Stimulated activated naive CD4-positive, alpha-beta T cell (primary cell): ENCODE measurements around the gene EDEM1.
A peak's percentile ranks its signal among the peaks of the same experiment; 100 is the strongest.
"Not testable (repeated sequence)": the region's sequence is repeated elsewhere in the genome, so short reads cannot be mapped to it uniquely, and the experiment has no call there.

Source experiments
- DNase-seq, 6 experiments: peaks; one replicate each; lab custom pipeline; 2025; lab: John Stamatoyannopoulos, UW

Gene EDEM1

DNA sequence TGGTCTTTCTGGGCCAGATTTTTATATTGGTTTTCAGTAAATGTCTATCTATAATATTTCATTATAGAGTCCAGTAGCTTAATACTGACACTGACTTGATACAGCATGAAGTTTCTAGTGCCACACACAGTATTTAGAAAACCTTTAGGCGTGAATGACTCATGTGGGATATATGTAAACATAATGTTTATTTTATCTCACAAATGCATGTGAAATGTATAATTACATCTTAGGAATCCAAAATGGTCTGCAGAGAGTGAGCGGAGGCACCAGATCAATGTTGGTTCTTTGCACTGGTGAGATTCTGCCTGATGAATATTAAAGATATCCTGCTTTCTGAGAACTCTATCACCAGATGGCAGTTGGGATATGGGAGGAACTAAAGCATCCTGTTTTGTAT lies 8.5 kb upstream of the EDEM1 start:
- DNase-seq = not testable (repeated sequence)

DNA sequence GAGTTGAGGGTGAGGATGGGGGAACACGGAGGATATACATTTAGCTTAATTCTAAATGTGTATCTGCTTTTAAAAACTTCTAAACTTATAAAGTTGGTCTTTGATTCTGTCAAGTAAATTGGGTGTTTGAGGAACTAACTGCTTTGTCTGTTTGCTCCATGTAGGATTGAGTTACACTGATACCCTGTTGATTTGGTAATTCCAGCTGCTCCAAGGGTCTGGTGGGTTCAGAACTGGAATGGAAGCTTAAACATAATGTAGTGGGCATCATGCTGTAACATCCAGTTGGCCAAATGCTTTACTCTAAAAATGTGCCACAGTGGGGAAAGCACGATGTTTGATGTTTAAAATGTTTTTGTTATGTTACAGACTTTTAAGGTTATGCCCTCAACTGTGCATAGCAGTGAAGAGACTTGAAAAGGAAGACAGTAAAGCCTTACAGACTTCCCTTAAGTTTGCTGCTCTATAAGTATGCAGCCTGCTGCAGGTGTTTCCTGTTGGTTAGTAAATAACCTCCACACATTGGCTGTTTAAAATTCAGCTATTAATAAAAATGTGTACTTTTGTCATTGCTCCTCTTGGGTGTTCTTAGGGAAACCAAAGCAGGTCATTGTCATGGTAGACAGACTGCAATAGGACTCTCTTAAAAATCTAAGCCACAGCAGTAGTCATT lies 5.9 kb upstream of the EDEM1 start:
- DNase-seq = peak in 1 of 6 experiments; percentile 10

DNA sequence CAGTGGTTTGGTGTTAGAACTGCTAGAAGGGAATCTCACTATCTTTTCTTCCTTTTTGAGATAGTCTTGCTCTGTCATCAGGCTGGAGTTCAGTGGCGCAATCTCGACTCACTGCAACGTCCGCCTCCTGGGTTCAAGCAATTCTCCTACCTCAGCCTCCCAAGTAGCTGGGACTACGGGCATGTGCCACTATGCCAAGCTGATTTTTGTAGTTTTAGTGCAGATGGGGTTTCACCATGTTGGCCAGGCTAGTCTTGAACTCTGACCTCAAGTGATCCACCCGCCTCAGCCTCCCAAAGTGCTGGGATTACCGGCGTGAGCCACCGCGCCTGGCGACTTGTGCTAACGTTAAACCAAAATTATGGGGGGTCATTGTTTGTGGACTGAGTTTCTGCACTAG lies 3.8 kb upstream of the EDEM1 start:
- not testable (repeated sequence) for DNase-seq

DNA sequence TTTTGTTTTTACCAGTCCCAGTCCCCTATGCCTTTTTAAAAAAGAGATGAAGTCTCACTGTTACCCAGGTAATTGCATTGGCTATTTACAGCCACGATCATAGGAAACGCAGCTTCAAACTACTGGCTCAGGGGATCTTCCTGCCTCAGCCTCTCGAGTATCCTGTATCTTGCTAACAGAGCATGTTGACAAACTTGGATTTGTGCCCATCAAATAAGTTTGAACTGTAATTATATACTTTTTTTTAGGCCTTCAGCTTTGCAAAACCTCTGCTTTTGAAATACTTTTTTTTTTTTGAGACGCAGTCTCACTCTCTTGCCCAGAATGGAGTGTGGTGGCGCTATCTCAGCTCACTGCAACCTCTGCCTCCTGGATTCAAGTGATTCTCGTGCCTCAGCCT lies 3.0 kb upstream of the EDEM1 start:
- no peak for DNase-seq

DNA sequence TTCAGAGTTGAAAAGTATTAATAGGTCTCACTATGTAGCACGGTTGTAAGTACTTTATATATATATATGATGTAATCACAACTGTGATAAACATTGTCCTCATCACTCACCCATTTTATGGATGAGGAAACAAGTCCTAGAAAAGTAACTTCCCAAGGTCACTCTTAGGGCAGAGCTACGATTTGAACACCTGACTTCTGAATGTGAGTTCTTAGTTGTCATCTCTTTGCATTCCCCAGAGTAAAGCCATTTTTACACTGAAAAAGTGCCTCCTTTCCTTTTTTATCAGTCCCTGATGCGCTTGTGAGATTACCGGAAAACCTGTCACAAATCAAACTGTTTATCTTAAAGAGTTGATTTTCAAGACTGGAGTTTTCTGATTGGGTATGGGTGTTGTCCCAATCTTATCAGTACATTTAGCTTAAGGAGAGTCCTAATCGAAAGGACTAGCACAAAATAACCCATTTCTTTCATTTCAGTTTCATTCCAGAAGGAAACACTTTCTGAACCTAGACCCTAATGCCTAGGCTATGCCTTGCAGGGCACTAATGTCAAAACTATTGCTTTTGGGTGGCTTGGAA lies 2.3 kb upstream of the EDEM1 start:
- DNase-seq = no peak

DNA sequence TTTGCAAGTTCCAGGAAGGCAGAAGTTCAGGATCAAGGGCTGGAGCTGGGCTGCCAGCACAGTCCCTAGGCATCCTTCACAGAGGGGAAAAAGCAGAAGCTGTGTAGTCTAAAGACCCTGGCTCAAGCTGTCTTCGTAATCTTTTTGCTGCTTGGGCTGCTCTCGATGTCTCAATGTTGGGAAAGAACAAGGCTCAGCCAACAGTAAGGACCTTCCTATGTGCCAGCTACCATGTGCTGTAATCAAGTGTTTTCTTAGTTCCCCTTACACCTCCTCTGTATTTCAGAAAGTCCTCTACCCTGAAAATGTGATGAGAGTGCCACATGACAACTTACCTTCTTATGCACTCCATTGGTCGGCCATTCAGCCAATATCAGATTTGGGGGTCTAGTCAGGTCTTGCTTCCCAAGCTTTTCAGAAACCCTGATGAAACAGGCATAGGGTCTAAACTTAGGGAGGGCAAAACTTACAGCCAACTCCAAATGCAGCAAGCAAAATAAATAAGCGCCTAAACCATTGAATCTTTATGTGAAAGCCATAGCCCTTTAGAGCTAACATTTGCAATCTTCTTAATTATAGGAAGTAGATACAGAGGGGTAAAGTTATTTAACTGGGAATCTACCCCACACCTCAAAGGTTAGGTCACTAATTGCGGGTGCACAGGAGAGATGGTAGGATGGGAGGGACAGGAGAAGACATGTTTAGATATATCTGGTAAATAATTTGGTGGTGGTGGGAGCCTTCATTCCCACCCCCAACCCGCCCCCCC lies 1.2 kb upstream of the EDEM1 start:
- DNase-seq = no peak

DNA sequence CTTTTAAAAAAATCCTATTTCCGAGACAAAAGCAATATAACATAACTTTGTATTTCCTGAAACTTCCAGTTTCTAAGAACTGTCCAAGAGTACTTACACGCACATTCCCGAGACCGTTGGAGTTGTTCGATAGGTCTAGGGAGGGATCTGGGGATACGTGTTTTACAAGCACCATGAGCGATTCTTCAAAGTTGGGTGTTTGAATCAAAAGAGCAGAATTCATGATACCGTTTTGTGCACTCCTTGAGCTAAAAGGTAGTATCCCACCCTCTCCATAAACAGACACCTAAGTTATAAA lies 700 bp upstream of the EDEM1 start:
- peak in 1 of 6 experiments; percentile 46 for DNase-seq

DNA sequence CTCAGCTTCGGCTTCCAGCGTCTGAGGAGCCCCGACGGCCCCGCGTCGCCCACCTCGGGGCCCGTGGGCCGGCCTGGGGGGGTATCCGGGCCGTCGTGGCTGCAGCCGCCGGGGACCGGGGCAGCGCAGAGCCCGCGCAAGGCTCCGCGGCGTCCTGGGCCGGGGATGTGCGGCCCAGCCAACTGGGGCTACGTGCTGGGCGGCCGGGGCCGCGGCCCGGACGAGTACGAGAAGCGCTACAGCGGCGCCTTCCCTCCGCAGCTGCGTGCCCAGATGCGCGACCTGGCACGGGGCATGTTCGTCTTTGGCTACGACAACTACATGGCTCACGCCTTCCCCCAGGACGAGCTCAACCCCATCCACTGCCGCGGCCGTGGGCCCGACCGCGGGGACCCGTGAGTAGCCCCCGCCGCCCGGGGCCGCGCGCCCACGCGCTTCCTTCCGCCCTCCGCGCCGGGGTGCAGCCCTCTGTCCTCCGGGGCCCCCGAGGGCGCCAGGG lies 462 bp downstream of the EDEM1 start:
- peak; percentile 28 to 78 (median 56) for DNase-seq

DNA sequence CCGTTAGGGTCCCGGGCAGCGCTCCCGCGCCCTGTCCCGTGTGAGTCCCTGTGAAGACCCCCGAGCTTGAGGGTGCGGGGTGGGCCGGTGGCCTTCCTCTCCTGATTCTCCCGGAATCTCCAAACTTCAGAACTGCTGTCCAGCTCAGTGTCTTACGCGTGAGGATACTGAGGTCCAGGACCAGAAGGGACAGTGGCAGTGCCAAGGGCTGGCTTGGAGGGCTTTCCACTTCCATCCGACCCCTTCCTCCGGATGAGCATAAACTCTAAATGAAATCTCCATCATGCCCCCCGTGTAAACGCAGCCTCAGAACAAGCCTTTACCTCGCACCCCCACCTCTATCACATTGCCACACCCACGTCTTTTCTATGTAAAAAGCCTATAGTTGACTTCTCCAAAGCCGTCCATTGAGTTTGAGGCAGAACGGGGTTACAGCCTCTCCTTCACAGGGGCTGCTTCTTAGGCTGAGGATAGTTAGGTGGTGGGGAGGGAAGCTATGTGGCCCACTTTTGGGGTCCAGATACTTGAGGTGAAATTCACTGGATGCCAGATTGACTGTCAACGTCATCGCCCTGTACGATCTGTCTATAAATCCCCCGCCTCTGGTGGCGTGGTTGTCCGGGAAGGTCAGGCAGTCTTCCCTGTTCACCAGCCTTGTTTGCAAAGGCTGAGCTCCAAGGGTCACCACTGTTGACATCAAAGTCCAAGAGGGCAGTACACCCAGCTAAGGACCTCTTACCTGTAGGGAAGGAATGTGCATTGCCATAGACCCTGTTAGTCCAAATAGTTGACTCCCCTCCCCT lies 1.1 kb downstream of the EDEM1 start:
- peak; percentile 38 to 75 (median 55) for DNase-seq

DNA sequence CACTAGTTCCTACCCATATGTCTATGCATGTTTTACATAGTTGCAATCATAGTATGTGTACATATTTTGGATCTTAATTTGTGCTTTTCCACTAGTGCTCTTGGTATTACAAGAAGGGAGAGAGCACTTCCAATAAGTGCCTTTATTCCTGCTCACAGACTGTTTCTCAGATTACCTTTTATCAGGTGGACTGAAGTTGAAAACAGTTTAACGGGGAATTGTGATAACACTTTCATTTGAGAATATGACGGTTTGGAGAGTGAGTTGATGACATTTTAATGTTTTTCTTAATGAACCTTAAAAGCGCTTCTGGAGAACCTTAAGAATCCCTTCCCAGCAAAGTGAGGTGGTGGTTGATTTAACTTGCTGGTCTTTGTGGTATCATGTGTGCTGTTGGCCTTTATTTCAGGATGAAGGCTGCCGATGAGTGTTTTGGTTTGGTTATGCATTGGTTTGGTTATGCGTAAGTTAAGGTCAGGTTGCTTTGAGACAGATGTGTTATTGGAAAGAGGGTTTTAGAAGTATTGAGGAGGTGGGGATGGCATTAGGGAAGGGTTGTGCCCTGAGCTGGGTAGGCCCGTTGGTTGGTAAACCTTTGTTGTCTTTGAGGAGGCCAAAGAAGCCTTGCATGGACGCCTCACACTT lies 2.8 kb downstream of the EDEM1 start:
- DNase-seq = peak in 1 of 6 experiments; percentile 9

DNA sequence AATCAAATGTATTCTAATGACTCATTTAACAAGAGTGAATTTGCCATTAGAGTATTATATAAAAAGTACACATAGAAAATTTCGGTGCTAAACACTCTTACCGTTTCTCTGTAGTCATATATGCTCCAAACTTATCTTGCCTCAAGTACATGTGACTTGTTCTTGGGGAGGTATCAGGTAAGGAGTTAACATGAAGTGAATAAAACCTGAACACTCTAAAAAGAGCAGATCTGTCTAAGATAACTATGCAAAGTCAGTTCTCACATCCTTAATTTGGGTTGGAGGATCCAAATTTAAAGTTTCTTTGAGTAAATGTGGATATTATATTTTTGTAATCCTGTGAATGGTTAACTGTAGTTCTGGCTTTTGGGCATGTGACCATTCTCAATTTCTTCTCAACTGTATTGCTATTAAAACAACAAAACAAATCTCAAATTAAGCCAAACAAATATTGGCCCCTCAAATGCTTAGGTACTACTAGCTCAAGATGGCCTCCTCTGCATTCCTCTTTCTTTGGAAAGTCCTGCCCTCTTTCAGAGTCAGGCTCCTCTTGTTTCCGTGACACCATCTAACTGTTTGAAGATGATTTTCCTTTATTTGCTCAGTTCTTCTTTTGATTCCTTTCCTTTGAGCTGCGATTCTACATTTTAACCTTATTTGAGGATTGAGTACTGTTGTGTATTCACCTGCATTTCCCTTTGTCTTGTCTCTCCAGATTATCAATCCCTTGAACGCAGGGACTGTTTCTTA lies 4.2 kb downstream of the EDEM1 start:
- DNase-seq = no peak

DNA sequence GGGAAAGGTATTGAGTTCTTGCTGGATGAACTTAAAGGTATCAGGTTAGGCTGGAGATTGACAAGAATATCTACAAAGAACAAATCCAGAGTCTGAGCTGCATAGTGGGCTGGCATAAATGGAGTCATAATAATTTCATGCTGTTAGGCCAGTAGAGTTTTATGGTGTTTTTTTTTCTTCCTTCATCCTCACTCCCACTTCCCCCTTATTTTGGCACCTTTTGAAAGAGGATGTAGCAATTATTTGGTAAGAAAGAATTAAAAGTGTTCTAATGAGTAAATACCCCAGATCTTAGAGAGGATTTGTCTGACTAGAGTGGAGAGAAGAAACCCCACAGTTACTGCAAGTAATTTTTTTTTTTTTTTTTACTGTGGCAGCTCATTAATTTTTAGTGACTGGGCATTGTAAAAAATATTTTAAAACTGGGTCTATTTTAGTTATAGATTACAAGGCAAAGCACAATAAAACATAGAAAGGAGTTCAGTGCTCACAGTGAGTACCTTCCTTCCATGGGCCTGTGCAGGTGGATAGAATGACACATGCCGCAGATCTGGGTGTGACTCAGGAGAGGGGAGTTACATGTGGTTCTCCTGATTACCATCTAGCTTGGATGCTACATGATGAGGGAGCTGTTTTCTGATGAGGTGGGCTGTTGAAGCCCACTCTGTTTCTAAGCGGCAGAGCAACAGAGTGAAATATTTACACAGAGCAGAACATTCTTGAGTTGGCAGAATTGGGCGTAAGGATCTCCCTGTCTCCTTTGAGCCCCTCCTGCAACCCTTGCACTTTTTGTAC lies 5.3 kb downstream of the EDEM1 start:
- DNase-seq = no peak

DNA sequence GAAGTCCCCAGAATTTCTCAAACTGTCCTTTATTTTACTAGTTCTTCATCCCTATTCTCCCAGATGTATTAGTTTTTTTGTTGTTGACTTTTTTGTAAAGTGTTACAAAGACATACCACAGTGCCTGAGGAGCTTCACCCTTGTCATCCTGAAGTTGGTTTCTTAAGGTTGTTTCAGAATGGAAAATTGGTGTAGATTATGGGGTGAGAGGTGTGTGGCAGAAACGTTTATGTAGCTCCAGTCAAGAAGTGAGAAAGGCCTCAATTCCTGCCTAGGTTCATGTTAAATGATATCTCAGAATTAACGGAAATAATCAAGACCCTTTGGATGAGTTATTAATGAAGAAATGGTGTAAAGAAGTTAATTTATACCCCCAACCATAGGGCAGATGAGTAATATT lies 6.8 kb downstream of the EDEM1 start:
- no peak for DNase-seq

DNA sequence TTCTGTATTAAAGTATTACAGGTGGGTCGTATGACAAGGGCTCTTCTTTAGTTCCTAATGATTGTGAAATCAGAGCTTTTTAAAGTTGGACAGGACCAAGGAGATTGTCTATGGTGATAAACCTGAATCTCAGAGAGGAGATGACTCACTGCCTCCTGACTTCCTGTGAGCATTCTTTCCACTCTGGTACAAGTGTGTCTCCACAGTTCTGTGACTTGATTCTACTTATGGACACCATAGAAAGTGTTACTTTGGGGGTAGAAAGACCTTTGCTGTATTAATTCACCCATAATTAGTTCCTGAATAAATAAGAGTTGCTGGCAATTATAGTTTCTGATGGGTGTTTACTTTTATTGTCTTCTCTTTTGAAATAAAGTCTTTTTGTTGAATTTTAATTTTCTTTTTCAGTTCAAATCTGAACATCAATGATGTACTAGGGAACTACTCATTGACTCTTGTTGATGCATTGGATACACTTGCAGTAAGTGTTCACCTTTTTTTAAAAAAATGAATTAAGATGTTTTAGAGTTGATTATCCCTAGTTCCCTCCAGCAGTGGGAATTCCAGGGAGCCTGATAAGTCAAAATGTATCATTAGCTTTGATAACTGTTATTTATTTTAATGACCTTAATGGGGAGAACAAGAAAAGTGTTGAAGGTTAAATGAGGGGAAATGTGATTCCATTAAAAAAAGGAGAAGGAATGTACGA lies 7.4 kb downstream of the EDEM1 start:
- peak in 3 of 6 experiments; percentile 5 to 24 (median 6) for DNase-seq

DNA sequence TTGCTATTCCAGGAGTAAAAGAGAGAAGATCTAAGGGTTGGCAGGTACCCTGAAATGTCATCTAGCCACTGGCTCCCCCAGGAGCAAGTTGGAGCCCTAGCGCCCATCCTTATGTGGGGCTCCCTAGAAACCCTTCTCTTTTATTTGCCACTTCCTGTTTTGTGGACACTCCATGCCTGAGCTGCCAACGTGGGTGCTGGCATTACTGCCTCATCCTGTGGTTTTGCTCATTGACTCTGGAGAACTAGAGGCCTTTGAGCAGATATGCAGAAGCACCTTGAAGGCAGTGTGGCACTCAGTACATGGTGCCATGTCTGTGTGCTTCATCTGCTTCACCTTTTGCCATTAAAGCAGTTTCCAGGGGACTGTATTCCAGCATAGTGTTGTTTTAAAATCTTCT lies 8.1 kb downstream of the EDEM1 start:
- DNase-seq = peak in 2 of 6 experiments; percentile 12 to 18

DNA sequence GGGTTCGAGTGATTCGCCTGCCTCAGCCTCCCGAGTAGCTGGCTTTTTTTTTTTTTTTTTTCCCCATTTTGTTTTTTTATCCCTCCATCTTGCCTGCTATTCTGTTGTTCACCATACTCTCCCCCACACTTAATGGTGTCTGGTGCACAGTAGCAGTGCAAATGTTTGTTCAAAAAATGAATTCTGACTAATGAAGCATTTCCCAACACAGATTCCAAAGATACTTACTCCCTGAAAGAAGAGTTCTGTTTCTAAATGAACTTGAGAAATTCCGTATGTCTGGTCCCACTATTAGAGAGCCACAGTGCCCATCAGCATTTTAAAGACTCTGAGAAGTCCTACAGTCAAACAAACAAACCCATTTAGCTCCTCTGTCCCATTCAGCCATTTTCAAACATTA lies 9.5 kb downstream of the EDEM1 start:
- DNase-seq = no peak

DNA sequence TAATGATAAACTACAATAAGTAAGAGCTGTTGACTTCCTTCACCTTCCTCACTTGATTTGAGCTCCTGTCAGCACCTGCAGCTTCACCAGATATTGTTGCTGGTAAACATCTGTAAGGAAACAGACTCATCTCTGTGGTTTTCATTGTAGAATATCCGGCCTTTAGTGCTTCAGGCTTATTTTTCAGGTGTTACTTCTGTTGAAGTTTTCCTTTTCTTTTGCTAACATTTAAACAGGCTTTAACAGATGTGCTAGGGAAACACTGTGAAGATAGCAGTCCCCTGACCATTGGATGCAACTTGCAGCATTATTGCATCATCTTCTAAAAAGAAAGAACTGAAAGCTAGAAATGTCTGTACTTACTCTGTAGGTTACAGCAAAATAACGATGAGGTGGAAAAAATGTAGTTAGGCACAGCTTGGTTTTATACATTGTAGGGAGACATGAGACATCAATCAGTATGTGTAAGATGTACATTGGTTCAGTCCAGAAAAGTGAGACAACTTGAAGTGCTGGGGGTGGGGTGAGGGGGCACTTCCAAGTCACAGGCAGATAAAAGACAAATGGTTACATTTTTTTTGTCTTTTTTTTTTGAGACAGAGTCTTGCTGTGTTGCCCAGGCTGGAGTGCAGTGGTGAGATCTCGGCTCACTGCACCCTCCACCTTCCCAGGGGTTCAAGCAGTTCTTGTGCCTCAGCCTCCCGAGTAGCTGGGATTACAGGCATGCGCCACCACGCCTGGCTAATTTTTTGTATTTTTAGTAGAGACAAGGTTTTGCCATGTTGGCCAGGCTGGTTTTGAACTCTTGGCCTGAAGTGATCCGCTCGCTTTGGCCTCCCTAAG lies 10.2 kb downstream of the EDEM1 start:
- DNase-seq = peak in 4 of 6 experiments; percentile 10 to 74 (median 72)

DNA sequence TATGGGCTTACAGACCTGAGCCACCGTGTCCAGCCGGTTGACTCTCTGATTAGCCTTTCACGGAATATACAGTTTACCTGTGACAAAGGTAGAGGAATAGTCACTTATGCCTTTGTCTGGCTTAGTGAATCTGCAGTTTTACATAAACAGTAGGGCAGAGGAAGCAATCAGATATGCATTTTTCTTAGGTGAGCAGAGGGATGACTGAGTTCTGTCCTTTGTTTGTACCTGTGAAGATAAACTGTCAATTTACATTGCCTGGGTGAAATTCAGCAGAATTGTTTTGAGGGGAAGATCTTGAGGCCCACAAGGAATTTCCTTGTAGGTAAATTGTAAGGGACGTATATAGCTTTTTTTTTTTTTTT lies 10.8 kb downstream of the EDEM1 start:
- no peak for DNase-seq
